Midbrain (tissue), 1 donor: ENCODE results near the gene UTP3.
A peak's percentile ranks its signal among the peaks of the same experiment; 100 is the strongest.
"Not testable (repeated sequence)": the region's sequence is repeated elsewhere in the genome, so short reads cannot be mapped to it uniquely, and the experiment has no call there.

ENCODE experiments used
- DNase-seq: peaks from one replicate; lab custom pipeline; 2025; lab: John Stamatoyannopoulos, UW

UTP3 gene

GRCh38 chr4:70715097-70715496 lies 26.8 kb downstream of the UTP3 start:
- DNase-seq = no peak

DNA sequence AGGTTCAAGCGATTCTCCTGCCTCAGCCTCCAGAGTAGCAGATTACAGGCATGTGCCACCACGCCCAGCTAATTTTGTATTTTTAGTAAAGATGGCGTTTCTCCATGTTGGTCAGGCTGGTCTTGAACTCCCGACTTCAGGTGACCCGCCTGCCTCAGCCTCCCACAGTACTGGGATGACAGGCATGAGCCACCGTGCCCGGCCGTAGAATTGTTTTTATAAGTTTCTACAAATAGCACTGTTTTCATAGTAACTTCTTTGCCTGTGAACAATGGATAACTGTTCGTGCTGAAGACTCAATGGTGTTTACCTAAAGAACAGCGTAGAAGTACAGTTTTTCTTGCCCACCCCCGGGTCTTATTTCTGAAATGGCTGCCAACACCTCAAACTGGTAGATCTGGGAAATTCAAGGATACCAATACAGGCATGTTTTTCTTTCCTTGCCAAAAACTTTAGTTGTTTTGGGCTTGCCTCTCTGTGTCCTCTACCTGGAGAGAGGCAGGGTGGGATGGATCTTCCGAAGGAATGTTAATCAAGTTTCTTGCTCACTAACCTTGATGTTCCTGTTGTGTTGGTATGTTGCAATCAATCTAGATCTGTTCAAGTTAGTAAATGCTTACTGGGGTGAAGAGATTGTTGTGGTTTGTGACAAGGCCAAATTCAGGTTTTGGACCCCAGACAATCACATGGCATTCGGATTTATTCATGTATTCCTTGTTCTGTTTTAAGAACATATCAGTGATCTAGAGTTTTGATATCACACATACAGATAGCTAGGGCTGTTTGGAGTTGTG lies 30.7 kb downstream of the UTP3 start:
- DNase-seq = no peak

DNA sequence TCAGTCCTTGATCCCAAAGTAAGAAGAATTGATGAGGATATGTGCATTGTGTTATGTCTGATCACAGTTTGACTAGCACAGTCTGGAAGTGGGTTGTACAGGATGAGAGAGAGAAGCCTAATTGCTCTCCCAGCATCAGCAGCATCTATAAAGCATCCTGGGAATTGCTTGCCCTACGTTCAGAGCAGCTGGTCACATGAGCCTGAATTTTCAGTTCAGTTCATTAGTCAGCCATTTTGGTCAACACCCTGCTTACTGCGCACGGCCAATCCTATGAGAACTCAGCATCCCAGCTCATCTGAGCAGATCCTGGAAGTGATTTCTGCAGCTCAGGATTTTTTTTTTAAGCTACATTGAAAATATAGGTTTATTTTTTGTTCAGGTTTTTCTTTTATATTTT lies 33.4 kb downstream of the UTP3 start, which contains the start of gene RUFY3:
TSS of gene RUFY3 (plus strand) at position 218 of the 400 bp plus-strand sequence. CDS start 610 bp downstream, outside the sequence.
- DNase-seq = peak; percentile 91

DNA sequence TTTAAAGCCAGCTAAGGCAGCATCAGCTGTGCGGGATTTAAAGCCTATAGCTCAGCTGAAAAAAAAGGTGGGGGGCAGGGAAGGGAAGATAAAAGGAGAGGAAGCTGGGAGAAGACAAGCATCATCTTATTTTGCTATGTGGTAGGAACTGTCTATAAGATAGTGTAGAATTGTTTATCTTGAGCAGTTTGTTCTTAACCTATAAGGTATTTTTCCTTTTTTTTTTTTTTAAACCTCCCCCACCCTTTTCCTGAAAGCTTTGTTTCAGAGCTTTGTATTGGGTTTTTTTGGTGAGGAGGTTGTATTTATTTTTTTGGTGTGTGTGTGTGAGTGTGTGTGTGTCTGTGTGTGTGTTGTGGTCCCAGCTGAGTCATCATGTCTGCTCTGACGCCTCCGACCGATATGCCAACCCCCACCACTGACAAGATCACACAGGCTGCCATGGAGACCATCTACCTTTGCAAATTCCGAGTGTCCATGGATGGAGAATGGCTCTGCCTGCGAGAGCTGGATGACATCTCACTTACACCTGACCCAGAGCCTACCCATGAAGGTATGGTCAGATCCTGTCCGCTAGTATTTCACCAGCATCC lies 34.0 kb downstream of the UTP3 start:
- no peak for DNase-seq

DNA sequence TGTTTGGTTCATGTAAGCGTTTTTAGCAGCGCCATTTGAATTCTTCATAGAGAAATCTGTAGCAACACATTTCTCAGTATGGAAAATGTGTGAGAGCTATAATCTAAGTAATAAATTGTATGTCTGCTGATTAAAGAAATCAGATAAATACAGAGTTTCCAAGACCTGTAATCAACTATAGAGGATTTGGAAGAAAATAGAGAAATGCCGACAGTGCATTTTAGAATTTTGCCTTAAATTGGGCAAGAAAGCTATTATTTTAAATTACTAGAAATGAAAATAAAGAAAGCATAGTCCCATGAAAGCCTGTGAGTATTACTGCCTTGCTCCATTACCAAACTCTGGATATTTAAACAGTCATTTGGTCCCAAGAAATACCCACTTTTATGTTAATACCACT lies 36.1 kb downstream of the UTP3 start:
- DNase-seq = no peak

- no peak for DNase-seq
These were observed 37.3 kb downstream of the UTP3 start for GRCh38 chr4:70725633-70726032.

GRCh38 chr4:70726515-70726914 lies 38.2 kb downstream of the UTP3 start:
- DNase-seq = not testable (repeated sequence)

DNA sequence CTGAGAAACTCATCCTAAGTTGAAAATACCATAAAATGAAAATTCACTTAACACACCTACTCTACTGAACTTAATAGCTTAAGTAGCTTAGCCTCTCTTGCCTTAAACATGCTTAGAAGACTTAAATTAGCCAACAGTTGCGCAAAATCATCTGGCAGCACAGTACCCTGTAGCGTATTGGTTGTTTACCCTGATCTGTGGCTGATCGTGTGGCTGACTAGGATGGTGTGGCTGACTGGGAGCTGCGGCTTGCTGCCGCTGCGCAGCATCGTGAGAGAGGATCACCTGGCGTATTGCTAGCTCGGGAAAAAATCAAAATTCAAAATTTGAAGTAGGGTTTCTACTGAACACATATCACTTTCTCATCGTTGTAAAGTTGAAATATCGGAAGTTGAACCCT lies 39.8 kb downstream of the UTP3 start:
- no peak for DNase-seq

GRCh38 chr4:70732878-70733277 lies 44.5 kb downstream of the UTP3 start:
- not testable (repeated sequence) for DNase-seq

GRCh38 chr4:70734168-70734954 lies 46.0 kb downstream of the UTP3 start:
- peak; percentile 64 for DNase-seq

DNA sequence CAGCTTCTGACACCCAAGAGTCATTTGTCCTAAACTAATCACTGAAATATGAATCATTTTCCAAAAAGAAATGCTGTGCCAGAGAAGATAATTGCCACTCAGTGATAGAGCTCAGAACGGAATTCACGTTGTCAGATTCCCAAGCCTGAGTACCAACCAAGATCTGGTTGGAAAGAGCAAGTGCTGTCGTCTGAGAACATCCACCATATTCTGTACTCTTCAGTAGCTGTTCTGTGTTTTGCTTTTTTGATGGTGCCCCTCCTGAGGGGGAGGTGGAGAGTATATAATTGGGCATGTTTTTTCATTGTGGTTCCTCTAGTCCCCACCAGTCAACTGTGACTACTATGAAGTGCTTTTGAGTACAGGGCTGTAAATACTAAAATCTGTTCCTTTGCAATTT lies 46.6 kb downstream of the UTP3 start:
- no peak for DNase-seq

DNA sequence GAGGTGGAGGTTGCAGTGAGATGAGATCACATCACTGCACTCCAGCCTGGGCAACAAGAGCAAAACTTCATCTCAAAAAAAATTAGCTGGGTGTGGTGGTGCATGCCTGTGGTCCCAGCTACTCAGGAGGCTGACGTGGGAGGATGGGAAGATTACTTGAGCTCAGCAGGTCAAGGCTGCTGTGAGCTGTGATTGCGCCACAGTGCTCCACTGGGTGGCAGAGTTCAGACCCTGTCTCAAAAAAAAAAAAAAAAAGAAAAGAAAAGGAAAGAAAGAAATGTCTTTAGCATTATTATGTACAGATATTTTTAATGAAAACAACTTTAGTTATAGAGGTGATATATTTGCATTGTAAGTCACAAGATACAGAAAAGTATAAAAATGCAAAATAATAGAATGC lies 47.6 kb downstream of the UTP3 start:
- not testable (repeated sequence) for DNase-seq

GRCh38 chr4:70737006-70737405 lies 48.7 kb downstream of the UTP3 start:
- DNase-seq = no peak

- DNase-seq = no peak
These were observed 49.1 kb downstream of the UTP3 start for GRCh38 chr4:70737409-70737808.

- DNase-seq = no peak
These were observed 51.4 kb downstream of the UTP3 start for GRCh38 chr4:70739496-70740337.
